Right lobe of liver (tissue), 4 donors: Measurements from ENCODE around the gene HSD17B12.

Experiments used
- CTCF ChIP-seq, 4 donors: fragments of 200-600 bp in 3 of 4; fragments of 450-650 bp in 1 of 4; IDR thresholded peaks; one replicate each; pipeline versions ENCODE4 v1.5.1 to v1.8.0; 2016 to 2022; ENCODE audit warnings: antibody characterized with exemption in 4 of 4, mild to moderate bottlenecking in 2 of 4
- POLR2A ChIP-seq: fragments of 450-650 bp; IDR thresholded peaks from one replicate; pipeline ENCODE4 v1.6.1; 2017; ENCODE audit warnings: antibody characterized with exemption, mild to moderate bottlenecking
- donor health status: DM: no; HTN: no; CAD: no.
- donor health status: DM: no; HTN: no; CAD: no.
- donor health status: DM: no; HTN: yes; CAD: no.

- TF ChIP-seq CTCF (IDR thresholded peaks at IDR 0.05) (no peak), POLR2A (no peak)
Observed at GRCh38 chr11:43803766-43804165, 123.2 kb downstream of the HSD17B12 start.
